ACC112 (cell line): ENCODE measurements around the gene NSD1.

Experiments
- H2AFZ ChIP-seq: fragments of 200-600 bp; sonication (generic); one replicate; pipeline ENCODE4 v1.6.0; 2017; ENCODE audit warnings: antibody characterized with exemption, low read length; ENCODE audit not compliant: unreplicated experiment
- H3K27ac ChIP-seq: fragments of 200-600 bp; sonication (generic); 2 replicates; pipeline ENCODE4 v1.5.1; 2014; ENCODE audit warnings: low read depth, mild to moderate bottlenecking, antibody characterized with exemption, low read length, moderate library complexity
- H3K27me3 ChIP-seq: fragments of 200-600 bp; sonication (generic); 2 replicates; pipeline ENCODE4 v1.6.1; 2014; ENCODE audit warnings: mild to moderate bottlenecking, antibody characterized with exemption, low read length, moderate library complexity, mixed read lengths; ENCODE audit not compliant: insufficient read depth
- H3K36me3 ChIP-seq: fragments of 200-600 bp; sonication (generic); 2 replicates; pipeline ENCODE4 v1.6.1; 2016; ENCODE audit warnings: mild to moderate bottlenecking, antibody characterized with exemption, low read length, moderate library complexity, mixed read lengths; ENCODE audit not compliant: insufficient read depth
- H3K4me1 ChIP-seq: fragments of 200-600 bp; sonication (generic); one replicate; pipeline ENCODE4 v1.6.1; 2016; ENCODE audit warnings: low read length, mixed read lengths; ENCODE audit not compliant: insufficient read depth, unreplicated experiment, control insufficient read depth
- H3K4me3 ChIP-seq: fragments of 200-600 bp; sonication (generic); 2 replicates; pipeline ENCODE4 v1.5.1; 2014; ENCODE audit warnings: mild to moderate bottlenecking, low read depth, low read length
- H3K79me2 ChIP-seq: fragments of 200-600 bp; sonication (generic); one replicate; pipeline ENCODE4 v1.6.0; 2016; ENCODE audit warnings: low read length; ENCODE audit not compliant: control insufficient read depth, unreplicated experiment, insufficient read depth

NSD1 gene

GRCh38 chr5:177198738-177199137 lies 65.2 kb downstream of the NSD1 start:
- Histone ChIP-seq H3K4me1 (peaks cover 10% of the 10 kb centered on the region), H3K4me3 (no peak overlapping the region), H3K36me3 (peaks cover 21% of the 10 kb centered on the region), H2AFZ (no peak overlapping the region), H3K79me2 (peaks cover 7% of the 10 kb centered on the region), H3K27me3 (no peaks in the 10 kb centered on the region), H3K27ac (no peak overlapping the region)

DNA sequence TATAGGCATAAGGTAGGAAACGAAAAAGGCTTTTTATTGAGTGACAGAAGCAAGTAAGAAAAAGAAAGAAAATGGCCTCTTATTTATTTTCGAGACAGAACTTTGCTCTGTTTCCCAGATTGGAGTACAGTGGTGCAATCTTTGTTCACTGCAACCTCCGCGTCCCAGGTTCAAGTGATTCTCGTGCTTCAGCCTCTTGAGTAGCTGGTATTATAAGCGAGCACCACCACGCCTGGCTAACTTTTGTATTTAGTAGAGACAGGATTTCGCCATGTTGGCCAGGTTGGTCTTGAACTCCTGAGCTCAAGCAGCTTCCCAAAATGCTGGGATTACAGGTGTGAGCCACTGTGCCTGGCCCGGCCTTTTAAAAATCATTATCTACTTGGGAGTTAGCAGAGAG lies 70.7 kb downstream of the NSD1 start:
- Histone ChIP-seq H2AFZ (no peak overlapping the region), H3K27me3 (no peaks in the 10 kb centered on the region), H3K4me3 (no peak overlapping the region), H3K79me2 (no peaks in the 10 kb centered on the region), H3K36me3 (peaks cover 17% of the 10 kb centered on the region), H3K27ac (no peak overlapping the region), H3K4me1 (no peaks in the 10 kb centered on the region)

DNA sequence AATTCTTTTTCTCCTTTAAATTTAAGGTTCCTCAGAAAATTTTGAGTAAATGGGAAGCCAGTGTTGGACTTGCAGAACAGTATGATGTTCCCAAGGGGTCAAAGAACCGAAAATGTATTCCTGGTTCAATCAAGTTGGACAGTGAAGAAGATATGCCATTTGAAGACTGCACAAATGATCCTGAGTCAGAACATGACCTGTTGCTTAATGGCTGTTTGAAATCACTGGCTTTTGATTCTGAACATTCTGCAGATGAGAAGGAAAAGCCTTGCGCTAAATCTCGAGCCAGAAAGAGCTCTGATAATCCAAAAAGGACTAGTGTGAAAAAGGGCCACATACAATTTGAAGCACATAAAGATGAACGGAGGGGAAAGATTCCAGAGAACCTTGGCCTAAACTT lies 76.0 kb downstream of the NSD1 start:
- Histone ChIP-seq H3K36me3 (peaks cover 25% of the 10 kb centered on the region), H3K79me2 (no peaks in the 10 kb centered on the region), H3K4me3 (no peak overlapping the region), H3K27me3 (no peaks in the 10 kb centered on the region), H3K27ac (no peak overlapping the region), H2AFZ (no peak overlapping the region), H3K4me1 (no peaks in the 10 kb centered on the region)

DNA sequence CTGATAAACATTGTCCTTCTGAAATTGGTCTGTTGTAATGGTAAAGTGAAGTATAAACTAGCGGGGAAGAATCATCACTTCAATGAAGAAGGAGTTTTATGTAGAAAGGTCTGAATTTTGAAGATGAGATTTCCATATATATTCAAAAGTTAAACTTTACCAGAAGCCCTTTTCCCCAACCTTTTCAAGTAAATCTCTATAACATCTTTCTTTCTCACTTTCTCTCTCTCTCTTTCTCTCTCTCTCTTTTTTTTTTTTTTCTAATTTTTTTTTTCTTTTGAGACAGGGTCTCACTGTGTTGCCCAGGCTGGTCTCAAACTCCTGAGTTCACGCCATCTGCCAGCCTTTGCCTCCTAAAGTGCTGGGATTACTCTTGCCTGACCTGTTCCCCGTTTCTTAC lies 78.7 kb downstream of the NSD1 start:
- H3K27me3 ChIP-seq: no peaks in the 10 kb centered on the region
- no peak overlapping the region for H2AFZ ChIP-seq
- H3K27ac ChIP-seq: no peak overlapping the region
- H3K79me2 ChIP-seq: peaks cover 2% of the 10 kb centered on the region
- peaks cover 25% of the 10 kb centered on the region for H3K36me3 ChIP-seq
- no peak overlapping the region for H3K4me3 ChIP-seq
- H3K4me1 ChIP-seq: no peaks in the 10 kb centered on the region

DNA sequence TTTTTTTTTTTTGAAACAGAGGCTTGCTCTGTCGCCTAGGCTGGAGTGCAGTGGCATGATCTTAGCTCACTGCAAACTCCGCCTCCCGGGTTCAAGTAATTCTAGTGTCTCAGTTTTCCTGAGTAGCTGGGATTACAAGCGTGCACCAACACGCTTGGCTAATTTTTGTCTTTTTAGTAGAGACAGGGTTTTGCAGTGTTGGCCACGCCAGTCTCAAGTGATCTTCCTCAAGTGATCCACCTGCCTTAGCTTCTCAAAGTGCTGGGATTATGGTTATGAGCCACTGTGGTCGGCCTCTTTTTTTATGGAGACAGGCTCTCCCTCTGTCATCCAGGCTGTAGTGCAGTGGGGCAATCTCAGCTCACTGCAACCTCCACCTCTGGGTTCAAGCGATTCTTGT lies 87.0 kb downstream of the NSD1 start:
- Histone ChIP-seq H3K27me3 (no peaks in the 10 kb centered on the region), H3K27ac (no peak overlapping the region), H3K4me3 (no peak overlapping the region), H3K36me3 (peaks cover 6% of the 10 kb centered on the region; the same call in 1 of the 2 replicates), H3K79me2 (peaks cover 49% of the 10 kb centered on the region), H2AFZ (no peak overlapping the region), H3K4me1 (no peaks in the 10 kb centered on the region)

DNA sequence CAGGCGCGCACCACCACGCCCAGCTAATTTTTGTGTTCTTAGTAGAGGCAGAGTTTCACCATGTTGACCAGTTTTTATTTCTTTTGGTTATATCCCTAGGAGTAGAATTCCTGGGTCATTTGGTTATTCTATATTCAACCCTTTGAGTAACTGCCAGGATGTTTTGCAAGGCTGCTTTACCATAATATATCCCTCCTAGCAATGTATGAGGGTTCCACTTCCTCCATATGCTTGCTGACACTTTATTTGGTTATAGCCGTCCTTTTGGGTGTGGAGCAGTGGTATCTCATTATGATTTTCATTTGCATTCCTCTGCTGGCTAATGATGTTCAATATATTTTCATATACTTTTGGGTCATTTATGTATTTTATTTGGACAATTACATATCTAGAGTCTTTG lies 88.7 kb downstream of the NSD1 start:
- Histone ChIP-seq H3K27ac (no peak overlapping the region), H3K27me3 (no peaks in the 10 kb centered on the region), H3K4me3 (no peak overlapping the region), H3K4me1 (no peaks in the 10 kb centered on the region), H3K36me3 (peaks cover 6% of the 10 kb centered on the region; the same call in 1 of the 2 replicates), H2AFZ (no peak overlapping the region), H3K79me2 (peaks cover 60% of the 10 kb centered on the region)

DNA sequence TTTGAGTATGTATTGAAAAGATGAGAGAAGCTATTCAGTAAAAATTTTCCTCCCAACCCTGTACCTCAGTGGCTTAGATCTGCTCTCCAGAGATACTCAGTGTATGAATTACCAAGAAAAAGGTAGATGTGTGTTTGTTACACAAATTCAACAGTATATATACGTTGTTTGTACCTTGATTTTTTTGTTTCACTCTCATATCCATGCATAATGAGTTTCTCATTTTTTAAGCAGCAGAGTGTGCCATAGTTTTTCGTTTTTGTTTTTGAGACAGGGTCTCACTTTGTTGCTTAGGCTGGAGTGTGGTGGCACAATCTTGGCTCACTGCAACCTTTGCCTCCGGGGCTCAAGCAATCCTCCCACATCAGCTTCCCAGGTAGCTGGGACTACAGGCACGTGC lies 92.2 kb downstream of the NSD1 start:
- Histone ChIP-seq H3K79me2 (peaks cover 54% of the 10 kb centered on the region), H3K4me3 (no peak overlapping the region), H3K27ac (no peak overlapping the region), H2AFZ (no peak overlapping the region), H3K4me1 (no peaks in the 10 kb centered on the region), H3K36me3 (no peaks in the 10 kb centered on the region; the same call in 1 of the 2 replicates), H3K27me3 (no peaks in the 10 kb centered on the region)

DNA sequence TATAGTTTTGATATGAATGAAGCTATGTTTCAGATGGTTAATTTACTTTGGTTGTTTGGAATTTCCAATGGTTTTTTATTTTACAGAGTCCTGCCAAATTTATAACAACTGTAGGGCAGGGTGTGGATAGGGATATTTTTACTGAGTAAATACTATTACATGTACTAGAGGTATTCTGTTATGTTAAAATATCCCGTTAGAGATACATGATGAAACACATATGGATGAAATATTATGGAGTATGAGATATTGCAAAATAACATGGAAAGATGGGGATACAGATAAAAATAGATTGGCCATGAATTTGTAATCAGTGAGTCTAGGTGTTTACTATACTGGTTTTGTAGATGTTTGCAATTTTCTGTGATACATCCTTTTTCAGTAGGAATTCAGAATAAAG lies 93.3 kb downstream of the NSD1 start:
- Histone ChIP-seq H3K36me3 (no peaks in the 10 kb centered on the region; the same call in 1 of the 2 replicates), H3K27ac (no peak overlapping the region), H3K27me3 (no peaks in the 10 kb centered on the region), H2AFZ (no peak overlapping the region), H3K4me1 (peaks cover under 1% of the 10 kb centered on the region), H3K4me3 (no peak overlapping the region), H3K79me2 (peaks cover 48% of the 10 kb centered on the region)

GRCh38 chr5:177228751-177229150 lies 95.2 kb downstream of the NSD1 start:
- no peak overlapping the region for H3K27ac ChIP-seq
- H3K4me1 ChIP-seq: peaks cover 12% of the 10 kb centered on the region
- H3K4me3 ChIP-seq: no peak overlapping the region
- H2AFZ ChIP-seq: no peak overlapping the region
- H3K27me3 ChIP-seq: no peaks in the 10 kb centered on the region
- H3K36me3 ChIP-seq: no peaks in the 10 kb centered on the region; the same call in 1 of the 2 replicates
- peaks cover 45% of the 10 kb centered on the region for H3K79me2 ChIP-seq

- H3K27ac ChIP-seq: no peak overlapping the region
- H2AFZ ChIP-seq: no peak overlapping the region
- peaks cover 12% of the 10 kb centered on the region for H3K4me1 ChIP-seq
- no peak overlapping the region for H3K4me3 ChIP-seq
- H3K27me3 ChIP-seq: no peaks in the 10 kb centered on the region
- no peaks in the 10 kb centered on the region; the same call in 1 of the 2 replicates for H3K36me3 ChIP-seq
- peaks cover 39% of the 10 kb centered on the region for H3K79me2 ChIP-seq
These were observed 97.1 kb downstream of the NSD1 start for GRCh38 chr5:177230660-177231059.

DNA sequence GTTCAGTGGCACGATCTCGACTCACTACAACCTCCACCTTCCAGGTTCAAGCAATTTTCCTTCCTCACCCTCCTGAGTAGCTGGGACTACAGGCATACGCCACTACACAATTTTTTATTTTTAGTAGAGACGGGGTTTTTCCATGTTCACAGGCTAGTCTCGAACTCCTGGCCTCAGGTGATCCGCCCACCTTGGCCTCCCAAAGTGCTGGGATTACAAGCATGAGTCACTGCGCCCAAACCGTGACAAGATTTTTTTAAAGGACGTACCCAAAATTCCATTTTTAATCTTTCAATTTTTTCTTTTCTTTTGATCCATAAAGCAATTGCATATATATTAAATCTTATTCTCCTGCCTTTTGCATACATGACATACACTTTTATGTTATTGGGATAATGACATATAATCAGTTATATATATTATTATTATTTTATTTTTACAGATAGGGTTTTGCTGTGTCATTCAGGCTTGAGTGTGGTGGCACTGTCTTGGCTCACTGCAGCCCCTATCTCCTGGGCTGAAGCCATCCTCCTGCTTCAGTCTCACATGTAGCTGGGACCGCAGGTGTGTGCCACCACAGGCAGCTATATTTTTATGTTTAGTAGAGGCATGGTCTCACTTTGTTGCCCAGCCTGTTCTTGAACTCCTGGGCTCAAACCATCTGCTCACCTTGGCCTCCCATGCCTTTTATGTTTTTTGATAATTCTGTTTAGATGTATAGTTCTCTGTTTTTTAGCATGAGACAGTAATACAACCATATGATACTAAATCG lies 98.1 kb downstream of the NSD1 start:
- peaks cover 12% of the 10 kb centered on the region for H3K4me1 ChIP-seq
- peaks cover 5% of the 10 kb centered on the region for H3K36me3 ChIP-seq
- H3K27ac ChIP-seq: no peak overlapping the region
- no peaks in the 10 kb centered on the region for H3K27me3 ChIP-seq
- peaks cover 30% of the 10 kb centered on the region for H3K79me2 ChIP-seq
- H3K4me3 ChIP-seq: no peak overlapping the region
- no peak overlapping the region for H2AFZ ChIP-seq
